ENCODE measurements around the gene SAMD11.

Gene SAMD11

DNA sequence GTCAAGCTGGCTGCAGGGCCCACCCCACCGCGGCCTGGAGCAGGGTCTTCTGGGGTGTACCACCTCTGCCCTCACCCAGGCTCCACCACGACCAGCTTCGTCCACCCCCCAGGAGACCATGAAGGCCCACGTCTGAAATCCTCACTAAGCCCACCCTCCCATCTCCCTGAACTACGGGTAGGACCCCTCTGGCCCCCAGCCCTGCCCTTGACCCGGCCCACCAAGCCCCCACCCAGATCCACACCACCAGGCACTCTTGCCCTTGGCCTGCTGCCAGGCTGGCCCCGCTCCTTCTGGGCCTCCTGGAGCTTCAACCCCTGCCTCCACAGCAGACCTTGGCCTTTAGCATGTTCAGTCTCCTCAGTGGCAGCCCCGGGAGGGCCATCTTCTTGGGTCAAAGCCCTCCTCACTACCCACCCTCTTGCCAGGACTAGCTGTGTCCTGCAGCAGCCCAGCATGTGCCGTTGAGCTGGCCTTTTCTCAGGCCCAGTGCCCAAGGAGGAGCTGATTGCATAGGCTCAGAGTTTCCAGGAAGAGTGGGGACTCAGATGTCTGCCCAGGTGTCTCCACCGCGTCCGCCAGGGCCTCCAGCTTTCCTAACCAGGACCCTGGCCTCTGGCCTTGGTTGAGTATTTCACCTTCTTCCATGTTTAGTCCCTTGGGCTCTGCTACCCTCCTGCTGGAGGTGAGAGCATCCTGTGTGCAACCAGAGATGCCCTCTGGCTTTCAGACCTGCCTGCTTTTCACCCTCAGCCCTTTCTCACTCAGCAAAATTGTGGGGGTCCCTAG, 17.7 kb upstream of the SAMD11 start:
- DNase-seq (ENCODE audit: low read depth) = no peak

DNA sequence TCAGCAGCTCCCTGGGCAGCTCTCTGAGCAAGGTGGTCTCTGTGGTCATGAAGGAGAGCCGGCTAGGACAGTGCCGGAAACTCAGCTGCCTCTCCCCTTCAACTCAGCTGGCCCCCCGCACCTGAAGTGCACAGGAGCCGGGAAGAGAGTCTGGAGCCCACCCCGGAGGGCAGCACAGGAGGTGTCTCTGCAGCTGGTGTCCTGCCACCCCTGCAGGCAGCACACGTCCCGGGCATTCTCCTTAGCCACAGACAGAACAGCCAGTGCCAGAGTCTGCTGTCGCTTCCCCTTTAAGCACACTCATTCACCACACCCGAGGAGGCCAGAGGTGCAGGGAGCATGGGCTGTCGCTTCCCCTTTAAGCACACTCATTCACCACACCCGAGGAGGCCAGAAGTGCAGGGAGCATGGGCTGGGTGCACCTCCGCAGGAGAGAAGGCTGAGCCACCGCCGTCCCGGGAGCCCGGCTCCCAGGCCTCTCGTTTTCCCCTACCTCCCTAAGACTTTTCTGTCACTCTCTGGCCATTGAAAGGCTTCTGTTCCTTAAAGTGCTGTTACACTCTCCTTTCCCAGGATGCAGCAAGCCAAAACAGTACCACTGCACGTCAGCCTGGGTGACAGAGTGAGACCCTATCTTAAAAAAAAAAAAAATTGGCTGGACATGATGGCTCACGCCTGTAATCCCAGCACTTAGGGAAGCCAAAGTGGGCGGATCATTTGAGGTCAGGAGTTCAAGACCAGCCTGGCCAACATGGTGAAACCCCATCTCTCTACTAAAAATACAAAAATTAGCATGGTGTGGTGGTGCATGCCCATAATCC, 16.9 kb upstream of the SAMD11 start:
- DNase-seq (ENCODE audit: low read depth) = no peak

DNA sequence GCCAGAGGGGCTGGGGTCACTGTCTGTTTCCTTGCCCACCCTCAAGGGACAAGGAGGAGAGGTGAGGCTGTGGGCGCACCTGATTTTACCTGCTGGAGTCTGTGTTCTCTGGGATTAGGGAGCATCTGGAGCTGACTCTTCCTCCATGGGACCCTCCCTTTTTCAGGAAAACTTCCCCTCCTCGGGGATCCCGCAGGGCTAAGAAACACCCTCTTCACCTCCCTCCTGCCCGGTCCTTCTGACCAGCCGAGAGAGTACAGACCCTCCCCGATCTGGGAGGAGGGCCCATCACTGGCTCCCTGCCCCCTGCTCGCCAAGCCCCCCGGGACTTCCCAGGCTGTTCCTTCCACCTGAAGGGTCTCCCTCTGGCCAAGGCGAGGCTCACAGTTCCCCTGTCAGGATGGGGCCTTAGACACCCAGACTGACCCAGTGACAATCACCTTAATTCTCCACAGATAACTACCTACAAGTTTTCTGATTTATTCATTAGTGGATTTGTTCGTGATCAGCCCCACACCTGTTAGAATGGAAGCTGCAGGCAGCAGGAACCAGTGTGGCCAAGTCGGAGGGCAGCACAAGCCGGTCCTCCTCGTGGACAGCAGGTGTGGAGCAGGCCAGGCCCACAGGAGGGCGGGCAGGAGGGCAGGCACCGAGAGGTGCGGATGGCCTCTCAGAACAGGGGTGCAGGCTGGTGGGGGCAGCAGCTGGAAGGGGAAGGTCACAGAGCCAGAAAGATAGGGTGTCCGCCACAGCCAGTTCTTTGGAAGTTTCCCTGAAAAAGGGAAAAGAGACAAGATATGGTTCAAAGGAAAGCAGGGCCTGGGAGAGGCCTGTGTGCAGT, 15.9 kb upstream of the SAMD11 start:
- no peak for DNase-seq (ENCODE audit: low read depth)

DNA sequence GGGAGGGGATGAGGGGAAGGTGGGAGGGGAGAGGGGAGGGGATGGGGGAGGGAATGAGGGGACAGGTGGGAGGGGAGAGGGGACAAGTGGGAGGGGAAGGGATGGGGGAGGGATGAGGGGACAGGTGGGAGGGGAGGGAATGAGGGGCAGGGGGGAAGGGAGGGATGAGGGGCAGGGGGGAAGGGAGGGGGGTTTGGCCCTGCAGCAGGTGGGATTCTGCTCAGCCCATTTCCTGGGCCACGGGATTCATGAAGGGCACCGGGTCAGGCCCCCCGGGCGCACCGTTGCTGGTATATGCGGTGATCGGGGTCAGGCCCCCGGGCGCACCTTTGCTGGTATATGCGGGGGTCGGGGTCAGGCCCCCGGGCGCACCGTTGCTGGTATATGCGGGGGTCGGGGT, 15.1 kb upstream of the SAMD11 start:
- no peak for DNase-seq (ENCODE audit: low read depth)

DNA sequence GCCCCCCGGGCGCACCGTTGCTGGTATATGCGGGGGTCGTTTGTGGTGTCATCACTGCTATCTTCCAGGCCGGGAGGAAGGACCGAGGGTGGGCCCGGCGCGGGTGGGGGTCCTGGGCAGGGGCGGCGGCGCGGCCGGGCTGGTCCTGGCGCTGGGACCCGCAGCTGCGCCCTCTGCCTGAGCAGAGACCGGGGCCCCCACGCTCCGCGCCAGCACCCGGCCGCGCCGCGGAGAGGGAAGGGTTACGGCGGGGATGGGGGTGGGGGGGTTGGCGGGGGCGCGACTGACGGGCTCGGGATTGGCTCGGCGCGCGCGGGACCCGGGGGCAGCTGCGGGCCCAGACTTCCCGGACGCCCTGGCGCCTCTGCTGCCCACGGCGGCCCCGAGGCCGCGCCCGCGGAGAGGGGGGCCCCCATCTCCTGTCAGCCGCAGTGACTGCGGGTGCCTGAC, 13.8 kb upstream of the SAMD11 start:
- DNase-seq (ENCODE audit: low read depth) = no peak

DNA sequence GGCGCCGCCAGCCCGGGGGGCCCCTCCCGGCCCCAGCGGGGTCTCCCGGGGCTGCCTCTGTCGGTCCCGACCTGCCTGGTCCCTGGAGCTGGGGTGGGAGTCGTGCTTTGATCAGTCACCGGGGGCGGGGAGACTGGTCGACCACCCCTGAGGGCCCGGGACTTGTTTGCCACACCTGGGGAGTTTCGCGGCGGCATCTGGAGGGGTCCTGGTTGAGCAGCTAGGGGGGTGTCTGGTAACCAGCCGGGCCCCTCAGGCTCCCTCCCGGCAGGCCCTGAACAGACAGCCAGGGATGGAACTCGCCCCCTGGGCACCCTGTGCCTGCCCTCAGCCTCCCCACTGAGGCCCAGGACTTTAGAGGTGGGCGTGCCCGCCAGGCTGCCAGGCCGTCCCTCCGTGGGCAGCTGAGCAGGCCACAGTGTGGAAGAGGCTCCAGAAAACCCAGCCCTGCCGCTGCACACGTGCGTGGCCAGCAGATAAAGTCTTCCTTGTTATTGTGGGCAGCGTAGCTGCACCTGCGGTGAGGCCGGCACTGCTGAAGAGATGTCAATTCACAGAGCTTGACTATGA, 13.3 kb upstream of the SAMD11 start:
- DNase-seq (ENCODE audit: low read depth) = no peak

DNA sequence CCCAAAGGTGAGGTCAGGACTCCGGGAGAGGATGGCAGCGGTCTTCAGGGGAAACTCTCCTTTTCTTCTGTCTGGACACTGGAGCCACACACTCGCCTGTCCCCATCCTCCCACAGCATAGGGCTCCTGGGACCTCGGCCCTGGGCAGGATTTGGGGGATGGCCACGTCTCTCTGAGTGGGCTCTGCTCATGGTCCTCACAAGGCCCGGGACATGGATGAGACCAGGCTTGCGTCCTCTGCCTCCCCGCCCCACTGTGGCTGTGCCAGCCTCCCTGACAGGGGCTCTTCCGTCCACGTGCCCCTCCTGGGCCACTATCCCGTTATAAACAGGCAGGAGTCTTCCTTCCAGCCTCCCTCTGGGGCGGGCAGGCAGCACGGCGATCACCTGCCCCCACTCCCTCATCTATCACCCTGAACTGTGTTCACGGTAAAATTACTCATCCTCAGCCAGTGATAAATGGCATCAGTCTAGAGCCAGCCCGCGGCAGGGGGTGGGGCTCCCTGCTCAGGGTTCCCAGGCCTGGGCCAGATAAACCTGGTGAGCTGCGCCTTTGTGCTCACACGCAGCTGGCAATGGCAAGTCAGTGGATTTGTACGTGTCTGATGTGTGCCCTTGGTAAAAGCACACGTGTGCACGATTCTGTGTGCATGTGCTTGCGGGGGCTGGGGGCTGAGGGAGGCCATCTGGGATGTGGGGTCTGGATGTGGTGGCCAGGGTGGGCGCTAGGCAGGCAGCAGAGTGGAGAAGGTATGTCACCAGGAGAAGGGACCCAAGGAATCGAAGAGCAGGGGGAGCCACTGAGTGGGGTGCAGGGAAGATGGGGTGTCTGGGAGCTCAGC, 12.6 kb upstream of the SAMD11 start:
- DNase-seq (ENCODE audit: low read depth) = no peak

DNA sequence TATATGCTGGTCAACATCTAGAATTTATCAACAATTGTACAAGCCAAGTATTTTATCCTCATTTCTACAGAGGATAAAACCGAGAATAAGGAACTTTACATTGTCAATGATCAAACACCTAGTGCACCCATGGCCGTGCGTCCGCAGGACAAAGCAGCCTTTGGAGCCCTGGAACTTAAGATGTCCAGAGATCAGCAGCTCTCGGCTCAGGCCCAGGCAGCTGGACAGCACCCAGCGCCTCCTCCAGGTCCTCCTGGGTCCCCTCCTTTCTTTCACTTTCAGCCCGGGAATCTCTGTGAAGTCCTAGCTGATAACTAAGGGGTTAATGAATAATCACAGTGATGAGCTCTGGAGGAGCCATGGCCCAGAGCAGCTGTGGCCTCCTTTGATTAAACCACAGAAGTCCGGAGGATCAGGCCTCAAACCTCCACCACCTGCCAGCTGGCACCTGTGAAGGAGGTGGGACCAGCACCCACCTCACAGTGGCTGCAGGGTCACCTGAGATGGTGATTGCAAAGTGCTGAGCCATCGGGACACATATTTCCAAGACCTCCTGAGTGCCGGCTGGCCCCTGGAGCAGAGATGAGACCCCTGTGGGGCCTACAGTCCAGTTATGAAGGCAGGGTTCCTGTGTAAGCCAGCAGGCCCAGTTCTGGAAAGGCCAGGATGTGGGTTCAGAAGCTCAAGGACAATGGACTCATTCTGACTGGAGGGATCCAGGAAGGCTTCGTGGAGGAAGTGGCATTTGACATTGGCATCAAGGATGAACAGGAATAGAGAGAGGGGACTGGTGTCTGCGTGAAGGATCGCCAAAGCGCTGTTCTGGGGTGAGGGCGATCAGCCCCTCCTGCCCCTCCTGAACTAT, 11.6 kb upstream of the SAMD11 start:
- no peak for DNase-seq (ENCODE audit: low read depth)

DNA sequence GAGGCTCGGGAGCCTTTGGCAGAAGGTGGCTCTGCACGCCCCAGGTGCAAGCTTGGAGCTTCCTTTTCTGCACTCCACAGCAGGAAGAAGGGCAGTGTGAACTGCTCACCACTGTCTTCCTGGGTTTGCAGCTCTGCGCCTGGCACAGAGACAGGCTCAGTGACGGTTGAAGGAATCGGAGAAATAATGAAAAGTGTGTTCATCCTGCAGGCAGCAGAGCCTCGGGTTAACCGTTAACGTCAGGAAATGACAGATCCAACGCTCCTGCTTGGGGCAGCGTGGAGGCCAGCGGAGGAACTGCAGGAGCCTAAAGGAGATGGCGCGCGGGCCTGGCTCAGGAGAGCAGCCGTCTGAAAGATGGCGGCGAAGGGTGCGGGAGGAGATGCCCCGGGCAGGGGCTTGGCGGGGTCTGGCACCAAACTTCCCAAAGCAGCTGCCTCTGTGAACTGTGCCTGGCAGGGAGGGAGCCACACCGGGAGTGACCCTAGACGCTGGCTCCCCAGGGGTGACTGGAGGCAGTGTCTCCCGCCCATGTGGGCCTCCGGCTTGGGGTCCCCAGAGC, 10.9 kb upstream of the SAMD11 start:
- DNase-seq (ENCODE audit: low read depth) = no peak

DNA sequence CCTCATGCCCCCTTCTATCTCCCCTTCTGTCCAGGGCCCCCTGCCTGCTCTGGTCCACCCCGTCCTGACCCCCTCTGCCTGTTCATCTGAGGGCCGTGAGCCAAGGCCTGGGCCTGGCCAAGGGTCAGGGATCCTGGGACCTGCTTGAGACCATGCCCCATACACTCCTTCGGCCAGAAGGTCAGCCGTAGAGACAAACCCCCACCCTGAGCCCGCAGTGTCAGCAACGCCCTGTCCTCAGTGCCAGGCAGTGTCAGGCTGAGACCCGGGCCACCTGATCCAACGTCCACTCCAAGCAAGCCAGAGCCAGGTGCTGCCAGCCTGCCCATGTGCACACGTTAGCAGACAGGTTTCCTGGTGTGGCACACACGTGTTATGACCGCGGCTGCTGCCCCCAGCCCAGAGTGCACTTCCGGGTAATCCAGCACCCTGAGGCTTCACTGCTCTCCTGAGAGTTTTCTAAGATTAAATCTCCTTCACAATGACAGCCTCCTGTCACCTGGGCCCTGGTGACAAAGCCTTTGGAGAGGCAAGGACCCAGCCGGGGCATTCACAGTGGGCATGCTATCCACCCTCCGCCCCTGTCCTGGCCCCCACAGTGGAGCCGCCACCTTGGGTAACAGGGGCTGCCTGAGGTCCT, 10.1 kb upstream of the SAMD11 start:
- no peak for DNase-seq (ENCODE audit: low read depth)

DNA sequence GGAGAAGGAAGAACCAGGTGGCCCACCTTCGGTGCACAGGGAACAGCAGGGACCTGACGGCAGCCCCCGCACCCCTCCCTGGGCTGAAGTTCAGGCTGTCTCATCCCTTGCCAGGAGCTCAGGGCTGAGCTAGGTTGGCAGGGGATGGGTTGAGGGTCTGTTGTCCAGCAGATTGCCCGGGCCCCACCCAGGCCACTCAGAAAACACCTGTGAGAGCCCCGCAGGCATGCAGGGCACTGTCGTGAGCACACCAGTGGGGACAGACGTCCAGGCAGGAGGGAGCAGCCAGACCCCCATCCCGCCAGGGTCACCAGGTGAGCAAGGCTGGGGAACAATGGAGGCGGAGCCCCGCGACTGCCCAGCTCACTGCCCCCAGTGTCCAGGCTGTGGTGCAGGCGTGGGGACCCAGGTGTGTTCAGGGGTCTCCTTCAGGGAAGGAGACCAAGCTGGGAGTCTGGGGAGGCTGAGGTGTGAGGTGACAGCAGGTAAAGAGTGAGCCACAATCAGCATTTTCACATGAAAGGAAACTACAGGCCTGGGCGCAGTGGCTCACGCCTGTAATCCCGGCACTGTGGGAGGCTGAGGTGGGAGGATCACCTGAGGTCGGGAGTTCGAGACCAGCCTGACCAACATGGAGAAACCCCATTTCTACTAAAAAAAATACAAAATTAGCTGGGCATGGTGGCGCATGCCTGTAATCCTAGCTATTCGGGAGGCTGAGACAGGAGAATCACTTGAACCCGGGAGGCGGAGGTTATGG, 9.4 kb upstream of the SAMD11 start:
- no peak for DNase-seq (ENCODE audit: low read depth)

DNA sequence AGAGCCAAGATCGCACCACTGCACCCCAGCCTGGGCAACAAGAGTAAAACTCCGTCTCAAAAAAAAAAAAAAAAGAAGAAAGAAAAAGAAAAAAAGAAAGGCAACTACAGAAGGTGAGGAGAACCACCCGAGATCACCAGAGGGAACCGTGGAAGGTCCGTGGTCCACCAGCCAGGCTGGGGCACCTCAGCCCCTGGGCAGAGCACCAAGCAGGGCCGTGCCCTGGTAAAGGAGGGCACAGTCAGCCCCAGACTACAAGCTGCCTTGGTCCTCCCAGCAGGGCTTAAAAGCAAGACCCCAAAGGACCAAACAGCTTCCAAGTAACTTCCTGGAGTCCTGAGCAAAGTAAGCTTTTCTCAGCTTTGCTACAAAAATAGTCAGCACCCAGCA, 8.8 kb upstream of the SAMD11 start:
- DNase-seq (ENCODE audit: low read depth) = no peak

DNA sequence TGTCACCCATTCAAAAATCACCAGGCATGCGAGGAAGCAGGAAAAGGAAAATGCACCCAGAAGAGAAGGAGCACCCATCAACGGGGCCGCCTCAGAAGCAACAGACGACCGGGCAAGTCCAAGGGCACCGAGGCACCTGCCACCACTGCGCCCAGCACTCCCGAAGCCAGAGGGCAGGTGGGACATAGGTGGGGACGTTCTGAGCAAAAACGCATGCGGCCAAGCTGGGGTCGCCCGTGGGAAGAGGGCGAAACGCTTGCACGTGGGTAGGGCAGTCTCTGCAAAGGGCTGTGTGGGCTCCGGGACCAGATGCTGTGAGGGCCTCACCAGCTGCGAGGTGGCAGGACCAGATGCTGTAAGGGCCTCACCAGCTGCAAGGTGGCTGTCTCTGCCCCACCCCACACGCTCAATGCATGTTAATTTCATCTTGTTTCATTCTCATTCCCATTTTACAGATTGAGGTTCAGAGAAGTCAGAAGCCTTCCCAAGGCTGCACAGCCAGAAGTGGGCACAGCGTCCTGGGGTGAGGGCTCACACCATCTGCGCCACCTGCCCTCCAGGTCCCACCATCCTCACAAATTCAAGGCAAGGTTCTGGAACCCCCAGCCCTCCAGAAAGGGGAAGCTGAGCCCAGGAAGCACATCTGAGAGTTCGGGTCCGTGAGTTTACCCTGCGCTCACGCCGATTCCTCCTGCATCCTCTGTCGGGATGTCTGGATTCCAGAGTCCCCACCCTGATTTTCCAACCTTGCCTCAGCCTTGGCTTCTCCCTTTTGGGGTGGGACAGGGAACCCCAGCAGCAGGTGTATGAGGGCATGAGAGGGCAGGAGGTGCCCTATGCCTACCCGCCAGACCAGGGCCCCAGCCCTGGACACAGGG, 8.2 kb upstream of the SAMD11 start:
- no peak for DNase-seq (ENCODE audit: low read depth)

DNA sequence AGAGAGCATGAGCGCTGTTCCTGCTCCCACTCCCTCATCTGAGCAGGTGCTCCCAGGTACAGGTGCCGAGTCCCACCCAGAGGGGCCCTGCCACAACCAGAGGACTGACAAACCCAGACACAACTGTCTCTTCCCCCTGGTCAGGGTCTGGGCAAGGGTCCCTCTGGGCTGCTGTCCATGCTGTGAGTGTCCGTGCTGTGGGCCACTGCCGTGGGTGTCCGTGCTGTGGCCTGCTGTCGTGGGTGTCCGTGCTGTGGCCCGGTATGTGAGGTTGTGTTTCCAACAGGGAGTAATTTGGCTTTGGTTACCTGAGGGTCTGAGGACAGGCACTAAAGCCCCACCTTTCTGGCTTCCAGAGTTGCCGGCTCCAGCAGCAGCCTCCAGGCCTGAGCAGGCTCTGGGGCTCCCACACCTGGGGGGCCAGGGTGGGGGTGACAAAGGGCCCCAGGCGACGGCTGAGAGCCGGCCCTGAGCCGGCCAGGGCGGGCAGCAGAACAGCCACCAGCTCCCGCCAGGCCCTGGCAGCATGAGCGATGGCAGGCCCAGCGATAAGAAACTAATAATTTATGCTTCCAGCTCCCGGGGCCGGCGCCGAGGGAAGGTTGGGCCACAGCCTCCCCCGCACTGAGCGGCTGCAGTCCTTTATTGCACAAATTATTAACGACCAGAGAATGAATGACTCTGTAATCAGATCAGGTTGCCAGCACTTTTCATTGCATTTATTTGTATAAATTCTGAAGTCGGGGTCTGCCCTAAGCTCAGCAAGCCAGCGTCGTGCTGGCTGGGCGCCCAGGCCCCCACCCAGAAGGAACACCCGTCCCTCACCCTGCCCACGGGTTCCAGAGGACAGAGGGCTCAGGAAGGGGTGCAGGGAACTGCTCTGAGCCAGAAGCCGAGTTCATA, 7.3 kb upstream of the SAMD11 start:
- DNase-seq (ENCODE audit: low read depth) = no peak

DNA sequence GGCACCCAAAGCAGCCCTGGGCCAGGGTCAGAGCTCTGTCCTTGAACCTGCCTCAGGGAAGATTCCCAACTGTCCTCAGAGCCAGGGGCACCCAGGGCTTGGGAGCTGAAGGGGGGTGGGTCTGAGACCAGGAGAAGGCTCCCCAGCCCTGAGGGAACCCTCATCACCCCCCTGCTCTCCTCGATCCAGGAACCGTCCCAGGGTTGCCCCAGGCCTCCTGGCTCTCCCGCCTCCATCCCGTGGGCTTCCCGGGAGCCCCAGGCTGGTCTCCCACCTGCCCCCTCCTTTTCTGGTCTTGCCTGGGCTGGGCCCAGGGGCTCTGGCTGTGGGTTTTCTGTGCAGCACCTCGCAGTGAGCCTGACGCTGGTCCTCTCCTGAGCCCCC, 6.7 kb upstream of the SAMD11 start:
- no peak for DNase-seq (ENCODE audit: low read depth)

DNA sequence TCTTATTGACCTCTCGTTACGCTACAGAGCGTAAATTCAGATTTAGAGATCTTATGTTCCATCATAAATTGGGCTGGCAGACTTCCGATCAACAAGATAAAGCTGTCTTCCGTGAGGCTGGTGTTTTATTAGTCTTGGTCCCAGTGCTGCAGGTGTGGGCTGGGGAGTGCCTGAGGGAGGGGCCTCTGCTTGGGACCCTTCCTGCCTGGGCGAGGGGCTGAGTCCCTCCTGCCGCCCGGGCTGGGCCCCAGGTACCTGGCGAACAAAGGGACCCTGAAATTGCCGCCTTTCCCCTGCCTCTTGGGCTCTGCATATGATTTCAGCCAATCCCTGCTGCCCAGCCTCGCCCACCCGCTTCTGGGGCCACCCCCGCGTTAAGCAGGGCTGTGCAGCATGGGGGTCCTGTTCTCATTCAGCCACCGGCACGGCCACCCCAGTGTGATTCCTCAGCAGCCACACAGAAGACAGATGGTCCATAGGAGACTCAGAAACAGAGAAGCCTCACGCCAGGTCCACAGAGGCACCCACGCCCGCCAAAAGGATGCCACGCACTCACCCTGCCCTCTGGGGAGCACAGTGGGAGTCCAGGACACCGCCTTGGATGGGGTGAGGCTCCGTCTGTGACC, 6.1 kb upstream of the SAMD11 start:
- no peak for DNase-seq (ENCODE audit: low read depth)
